Measurements from ENCODE around the gene SLFN12. TPM values are rescaled to one million over a fixed set of nuclear protein-coding genes. Genes with fewer than 3 reads are reported as not detected.

Gene SLFN12
- total RNA-seq, 1 donor from 2014 or later = 30.6 TPM

Other genes with a start within 250 kb of the SLFN12 start
- not detected in 2 replicates for gene SLC35G3, start 238.1 kb downstream of the SLFN12 start, total RNA-seq
- 33.0 and 40.6 TPM in 2 replicates for gene SLFN5, start 189.4 kb downstream of the SLFN12 start, total RNA-seq
- 98.6 and 225 TPM in 2 replicates for gene SLFN11, start 58.9 kb downstream of the SLFN12 start, total RNA-seq
- gene SLFN13, start 16.3 kb upstream of the SLFN12 start, total RNA-seq = 2.6 and 6.9 TPM in 2 replicates
- 0.04 and 0.07 TPM in 2 replicates for gene SLFN12L, start 105.2 kb upstream of the SLFN12 start, total RNA-seq
- not detected in 2 replicates for gene SLFN14, start 128.3 kb upstream of the SLFN12 start, total RNA-seq
- gene PEX12, start 146.1 kb upstream of the SLFN12 start, total RNA-seq = 2.4 and 3.1 TPM in 2 replicates
- gene AP2B1, start 154.8 kb upstream of the SLFN12 start, total RNA-seq = 102 TPM in 2 replicates

All from pulmonary artery endothelial cell (primary cell).